ENCODE data around the gene TP53I11.

- TF ChIP-seq CTCF (conservative IDR thresholded peaks at IDR 0.05 in 1 of 2, IDR thresholded peaks at IDR 0.05 in 1 of 2; ENCODE audit: extremely low read depth in 1 of 2, insufficient read depth in 1 of 2, low read depth in 1 of 2, low read length in 2 of 2) = no peak
- no peak for TF ChIP-seq EZH2 (IDR thresholded peaks at IDR 0.05; ENCODE audit: borderline replicate concordance, low read length)
Observed at GRCh38 chr11:44920451-44920850, 30.2 kb downstream of the TP53I11 start.

Measured in mammary epithelial cell (primary cell).